ENCODE measurements around the gene JMJD8. TPM values are rescaled to one million over a fixed set of nuclear protein-coding genes. Genes with fewer than 3 reads are reported as not detected.

Gene JMJD8
- total and polyA plus RNA-seq, 10 of the 15 experiments (the other 5 are each of a cell fraction or from before 2014, with no cell fraction given), result 1.00 to 50.4 (median 30.7) TPM

GRCh38 chr16:723695-724094, 39.6 kb upstream of the JMJD8 start (continued):
- no peak for TF ChIP-seq RELB (IDR thresholded peaks at IDR 0.05; ENCODE audit: low read depth)
- no peak for TF ChIP-seq FOS (IDR thresholded peaks at IDR 0.05; ENCODE audit: borderline replicate concordance, extremely low read depth, insufficient read length)
- TF ChIP-seq NR2C2 (IDR thresholded peaks at IDR 0.05; ENCODE audit: borderline replicate concordance, control insufficient read depth, insufficient read length, low read depth), result no peak
- TF ChIP-seq SUPT20H (IDR thresholded peaks at IDR 0.05; ENCODE audit: borderline replicate concordance, control insufficient read depth, low read depth, low read length), result no peak
- TF ChIP-seq CHD4 (IDR thresholded peaks at IDR 0.05), result no peak
- TF ChIP-seq TCF7 (IDR thresholded peaks at IDR 0.05; ENCODE audit: borderline replicate concordance), result no peak
- no peak for TF ChIP-seq EGR1 (IDR thresholded peaks at IDR 0.05; ENCODE audit: borderline replicate concordance in 1 of 2, low read depth in 2 of 2, low read length in 2 of 2)
- no peak for TF ChIP-seq MXI1 (IDR thresholded peaks at IDR 0.05; ENCODE audit: low read depth, low read length)

GRCh38 chr16:722835-723633, 38.9 kb upstream of the JMJD8 start:
- no TSS peak for BruUV-seq (replicated peaks)
- SMC1A ChIA-PET (ENCODE audit: uncharacterized antibody, unreplicated experiment), result no interaction called here
- in situ Hi-C loops (cut with MboI) (no loop called here), intact Hi-C loops (cut with micrococcal nuclease; ENCODE audit: unreplicated experiment) (no loop called here)
- POLR2A ChIA-PET, result interaction anchor here (0.8 to 1.0 kb wide), 2 partner anchors 13 to 42 kb away, joined by 3 read pairs; no protein-coding TSS in a partner anchor
- no peak overlapping the region for H3K9ac ChIP-seq (ENCODE audit: control insufficient read depth, insufficient read depth, low read length)
- no peak overlapping the region for H3K4me3 ChIP-seq
- H3K27ac ChIP-seq (ENCODE audit: control insufficient read depth, insufficient read depth), result no peak overlapping the region
- no peaks in the 10 kb centered on the region for H3K27me3 ChIP-seq (replicated peaks in 1 of 2; ENCODE audit: control insufficient read depth in 2 of 2, insufficient read depth in 2 of 2, low read length in 1 of 2)
- H4K20me1 ChIP-seq (ENCODE audit: control insufficient read depth, insufficient read depth), result no peaks in the 10 kb centered on the region
- RAD21 ChIA-PET (ENCODE audit: unreplicated experiment), result interaction anchor here (0.5 kb wide), 1 partner anchor 15 kb away, joined by 3 read pairs; no protein-coding TSS in a partner anchor
- no peaks in the 10 kb centered on the region for H3K9me3 ChIP-seq (replicated peaks; ENCODE audit: control insufficient read depth, insufficient read depth, low read length)
- FAIRE-seq (no peak), DNase-seq (ENCODE audit: low read depth, low spot score) (no peak), ATAC-seq (no peak)
- H3K79me2 ChIP-seq (ENCODE audit: control insufficient read depth, insufficient read depth, low read length), result no peaks in the 10 kb centered on the region; the same call in none of the 2 replicates
- WGBS (ENCODE audit: insufficient coverage, insufficient replicate concordance, low lambda C conversion rate, missing lambda C conversion rate), result 86% methylated on average over 24 of the region's 24 CpGs
- peaks cover 20% of the 10 kb centered on the region for H3K4me1 ChIP-seq (ENCODE audit: control insufficient read depth, insufficient read depth, low read length)
- H2AFZ ChIP-seq (ENCODE audit: control insufficient read depth, low read depth, low read length), result no peak overlapping the region
- H3K36me3 ChIP-seq (ENCODE audit: control insufficient read depth in 2 of 2, insufficient read depth in 2 of 2, low read length in 1 of 2), result no peaks in the 10 kb centered on the region
- CTCF ChIA-PET, result interaction anchor here (0.7 to 1.4 kb wide), 3 partner anchors 13 to 63 kb away, joined by 3 to 4 read pairs (median 3); no protein-coding TSS in a partner anchor
- H3K4me2 ChIP-seq (ENCODE audit: control insufficient read depth, insufficient read depth), result no peak overlapping the region
- TF ChIP-seq IRF3 (IDR thresholded peaks at IDR 0.05), result no peak
- no peak for TF ChIP-seq YBX1 (IDR thresholded peaks at IDR 0.05)
- no peak for TF ChIP-seq ZBTB33 (IDR thresholded peaks at IDR 0.05)
- TF ChIP-seq MAX (IDR thresholded peaks at IDR 0.05; ENCODE audit: low read depth, low read length), result no peak
- no peak for TF ChIP-seq LARP7 (IDR thresholded peaks at IDR 0.05)
- no peak for TF ChIP-seq ZNF622 (IDR thresholded peaks at IDR 0.05)
- no peak for TF ChIP-seq CBFB (IDR thresholded peaks at IDR 0.05; ENCODE audit: low read depth)
- TF ChIP-seq PAX8 (IDR thresholded peaks at IDR 0.05), result no peak
